NB4 (cell line): Measurements from ENCODE around the gene XPNPEP1.

Experiments
- DNase-seq: peaks from one replicate; pipeline ENCODE4 v3.0.0; 2010; ENCODE audit warnings: low read depth
- H3K4me3 ChIP-seq: one replicate; pipeline ENCODE4 v1.5.1; 2011; ENCODE audit warnings: mild to moderate bottlenecking, low read depth, low read length, moderate library complexity
- CTCF ChIP-seq: IDR thresholded peaks from one replicate; pipeline ENCODE4 v1.5.1; 2012; ENCODE audit warnings: low read depth, low read length
- MAX ChIP-seq: IDR thresholded peaks from 2 replicates; pipeline ENCODE4 v1.6.1; 2011; ENCODE audit warnings: low read depth, low read length
- MYC ChIP-seq: IDR thresholded peaks from 2 replicates; pipeline ENCODE4 v1.6.1; 2011; ENCODE audit warnings: low read depth, low read length
- POLR2A ChIP-seq: IDR thresholded peaks from 2 replicates; pipeline ENCODE4 v1.6.1; 2011; ENCODE audit warnings: mild to moderate bottlenecking; ENCODE audit not compliant: insufficient read length; ENCODE audit errors: extremely low read depth

The XPNPEP1 gene

GRCh38 chr10:109875828-109876821, 47.2 kb downstream of the XPNPEP1 start:
- no peak overlapping the region for H3K4me3 ChIP-seq
- no peak for TF ChIP-seq MAX
- TF ChIP-seq POLR2A: no peak
- no peak for TF ChIP-seq CTCF
- TF ChIP-seq MYC: no peak
- DNase-seq: no peak

GRCh38 chr10:109875151-109875568, 48.2 kb downstream of the XPNPEP1 start:
- TF ChIP-seq POLR2A: no peak
- TF ChIP-seq CTCF: no peak
- TF ChIP-seq MAX: no peak
- no peak for TF ChIP-seq MYC
- no peak for DNase-seq
- no peak overlapping the region for H3K4me3 ChIP-seq

- no peak for DNase-seq
- no peak for TF ChIP-seq CTCF
- no peak overlapping the region for H3K4me3 ChIP-seq
Observed at GRCh38 chr10:109871476-109871875, 51.8 kb downstream of the XPNPEP1 start.

- TF ChIP-seq MAX: no peak
- TF ChIP-seq MYC: no peak
- no peak for TF ChIP-seq CTCF
- no peak for TF ChIP-seq POLR2A
- H3K4me3 ChIP-seq: no peak overlapping the region
- no peak for DNase-seq
Observed at GRCh38 chr10:109866995-109867635, 56.2 kb downstream of the XPNPEP1 start.

- TF ChIP-seq MAX: no peak
- no peak for TF ChIP-seq MYC
- peak; percentile 24 for TF ChIP-seq CTCF
- H3K4me3 ChIP-seq: no peak overlapping the region
- peak; percentile 31 for DNase-seq
Observed at GRCh38 chr10:109866168-109866994, 56.9 kb downstream of the XPNPEP1 start.
